ENCODE measurements around the gene PARVB. TPM values are rescaled to one million over a fixed set of nuclear protein-coding genes. Genes with fewer than 3 reads are reported as not detected.

The PARVB gene
- total and polyA plus RNA-seq, 2 of the 8 experiments (the other 6 are each of a cell fraction or from before 2014, with no cell fraction given), result 14.5 to 18.6 TPM

- Histone ChIP-seq H3K27ac (ENCODE audit: low read depth, low read length) (no peak overlapping the region), H2AFZ (ENCODE audit: low read length) (peak overlapping the region; percentile 54), H4K20me1 (replicated peaks in 1 of 2; ENCODE audit: control insufficient read depth in 1 of 2, insufficient read depth in 2 of 2, low read length in 2 of 2) (no peaks in the 10 kb centered on the region), H3K18ac (ENCODE audit: extremely low read depth, low read length) (peak overlapping the region; percentile 39; the same call in 1 of the 2 replicates), H3K27me3 (replicated peaks in 1 of 4; ENCODE audit: control insufficient read depth in 3 of 4, extremely low read depth in 1 of 4, insufficient read depth in 3 of 4, low read length in 3 of 4) (no peaks in the 10 kb centered on the region), H2BK5ac (ENCODE audit: low read depth, low read length) (no peak overlapping the region), H4K5ac (ENCODE audit: insufficient read length, low read depth, low read length) (peak overlapping the region; percentile 9), H3K4me1 (replicated peaks in 1 of 4; ENCODE audit: control insufficient read depth in 3 of 4, insufficient read depth in 4 of 4, low read length in 3 of 4) (peaks cover 0 to 12% (median 9%) of the 10 kb centered on the region in 4 experiments; a peak in 5 of 7 replicates), H3K36me3 (ENCODE audit: control insufficient read depth in 2 of 4, insufficient read depth in 4 of 4, low read length in 3 of 4) (no peaks in the 10 kb centered on the region), H2BK15ac (ENCODE audit: low read length) (peak overlapping the region; percentile 2; the same call in 1 of the 2 replicates), H3K23ac (ENCODE audit: insufficient read length) (no peak overlapping the region), H4K91ac (replicated peaks; ENCODE audit: insufficient read length, low read length) (no peak overlapping the region), H2AK5ac (ENCODE audit: low read depth, low read length) (no peak overlapping the region), H3K56ac (replicated peaks; ENCODE audit: insufficient read length, low read depth, low read length) (no peak overlapping the region), H3K14ac (ENCODE audit: insufficient read length) (no peak overlapping the region), H3K79me2 (ENCODE audit: control insufficient read depth in 1 of 2, insufficient read depth in 2 of 2, low read length in 2 of 2) (no peaks in the 10 kb centered on the region), H2BK120ac (replicated peaks; ENCODE audit: low read depth, low read length) (no peak overlapping the region), H2BK20ac (ENCODE audit: low read length) (no peak overlapping the region), H3K79me1 (ENCODE audit: low read depth, low read length) (no peaks in the 10 kb centered on the region), H4K8ac (ENCODE audit: extremely low read depth, insufficient read depth, low read length) (no peak overlapping the region; the same call in 1 of the 2 replicates), H2BK12ac (ENCODE audit: low read depth, low read length) (no peak overlapping the region), H3K4ac (replicated peaks; ENCODE audit: insufficient read length, low read depth, low read length) (no peak overlapping the region), H3K9ac (replicated peaks in 1 of 4; ENCODE audit: extremely low read depth in 1 of 4, low read depth in 3 of 4, low read length in 3 of 4) (no peak overlapping the region), H3K23me2 (ENCODE audit: low read depth, low read length) (no peaks in the 10 kb centered on the region), H3K4me3 (ENCODE audit: extremely low read depth in 1 of 4, insufficient read depth in 2 of 4, low read depth in 3 of 4, low read length in 4 of 4) (no peak overlapping the region), H3K9me3 (ENCODE audit: insufficient read depth in 2 of 2, low read depth in 1 of 2, low read length in 1 of 2) (no peaks in the 10 kb centered on the region), H3K4me2 (ENCODE audit: insufficient read depth in 1 of 2, low read depth in 2 of 2, low read length in 2 of 2) (no peak overlapping the region)
- no peak for DNase-seq (ENCODE audit: low read depth in 1 of 2, low spot score in 2 of 2)
- ChIA-PET CTCF (ENCODE audit: partially characterized antibody) (interaction anchor here (0.9 to 2.3 kb wide), 11 partner anchors 9 to 98 kb away, joined by 3 to 11 read pairs (median 4); no protein-coding TSS in a partner anchor), POLR2A (ENCODE audit: partially characterized antibody) (interaction anchor here (1.0 to 4.1 kb wide), 4 partner anchors 12 to 96 kb away, joined by 4 to 22 read pairs (median 6); no protein-coding TSS in a partner anchor)
- TF ChIP-seq BACH1 (IDR thresholded peaks at IDR 0.05; ENCODE audit: low read length) (no peak), TBP (IDR thresholded peaks at IDR 0.05; ENCODE audit: low read depth, low read length) (no peak), CHD1 (IDR thresholded peaks at IDR 0.05; ENCODE audit: low read depth, low read length) (no peak), HDAC6 (IDR thresholded peaks at IDR 0.05; ENCODE audit: low read depth, low read length) (no peak), CBX5 (IDR thresholded peaks at IDR 0.05; ENCODE audit: low read depth, low read length) (no peak), EZH2 (IDR thresholded peaks at IDR 0.05; ENCODE audit: low read depth, low read length, severe bottlenecking) (no peak), SIX5 (IDR thresholded peaks at IDR 0.05; ENCODE audit: low read depth, low read length) (no peak), CHD2 (IDR thresholded peaks at IDR 0.05; ENCODE audit: low read length) (no peak), SRF (IDR thresholded peaks at IDR 0.05; ENCODE audit: low read depth, low read length) (no peak), RNF2 (IDR thresholded peaks at IDR 0.05; ENCODE audit: borderline replicate concordance, low read depth, low read length, missing control alignments, poor library complexity, severe bottlenecking) (no peak), CEBPB (IDR thresholded peaks at IDR 0.05; ENCODE audit: low read depth, low read length) (no peak), SP2 (IDR thresholded peaks at IDR 0.05; ENCODE audit: low read length) (no peak), CBX8 (IDR thresholded peaks at IDR 0.05; ENCODE audit: borderline replicate concordance, low read depth, low read length) (no peak)
- WGBS, 2 experiments (ENCODE audit: extremely low coverage in 1 of 2, insufficient coverage in 1 of 2, insufficient read length in 1 of 2, insufficient replicate concordance in 2 of 2, low coverage in 1 of 2, low lambda C conversion rate in 2 of 2, missing lambda C conversion rate in 1 of 2), result 78% methylated on average over 10 of the region's 10 CpGs; no CpG with 5 or more reads in 1 of the 2 experiments
- no peak for FAIRE-seq
These were observed 155.3 kb downstream of the PARVB start for GRCh38 chr22:44179196-44179988.
